Bone marrow (tissue), 2 donors: ENCODE results near the gene EFR3B.
"Not testable (repeated sequence)": the region's sequence is repeated elsewhere in the genome, so short reads cannot be mapped to it uniquely, and the experiment has no call there.

ENCODE experiments used
- DNase-seq, 2 donors: peaks; one replicate each; lab custom pipeline; 2025; lab: John Stamatoyannopoulos, UW

EFR3B gene

GRCh38 chr2:25105336-25106085 lies 63.6 kb downstream of the EFR3B start:
- DNase-seq: no peak

- DNase-seq: no peak
These were observed 67.9 kb downstream of the EFR3B start for GRCh38 chr2:25109822-25110221.

- no peak for DNase-seq
These were observed 70.2 kb downstream of the EFR3B start for GRCh38 chr2:25112113-25112512.

- DNase-seq: no peak
These were observed 73.5 kb downstream of the EFR3B start for GRCh38 chr2:25115249-25115883.

- no peak for DNase-seq
These were observed 74.0 kb downstream of the EFR3B start for GRCh38 chr2:25115902-25116301.

DNA sequence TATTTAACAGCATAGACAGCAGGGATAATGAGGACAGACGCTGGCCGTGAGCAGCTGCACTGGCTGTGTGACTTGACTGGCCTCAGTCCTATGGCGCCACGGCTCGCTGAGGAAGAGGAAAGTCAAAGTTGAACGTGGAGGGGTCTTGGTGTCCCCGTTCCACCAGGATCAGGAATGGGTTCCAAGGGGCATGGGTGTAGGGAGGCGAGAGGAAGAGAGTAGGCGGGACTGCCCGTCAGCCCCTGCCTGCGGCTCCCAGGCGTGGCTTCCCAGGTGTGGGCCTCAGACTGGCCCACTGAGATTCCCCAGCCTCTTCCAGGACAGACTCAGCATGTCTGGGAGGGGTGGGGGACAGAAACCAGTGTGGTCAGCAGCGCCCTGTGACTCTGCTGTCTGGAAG lies 75.1 kb downstream of the EFR3B start:
- no peak for DNase-seq

DNA sequence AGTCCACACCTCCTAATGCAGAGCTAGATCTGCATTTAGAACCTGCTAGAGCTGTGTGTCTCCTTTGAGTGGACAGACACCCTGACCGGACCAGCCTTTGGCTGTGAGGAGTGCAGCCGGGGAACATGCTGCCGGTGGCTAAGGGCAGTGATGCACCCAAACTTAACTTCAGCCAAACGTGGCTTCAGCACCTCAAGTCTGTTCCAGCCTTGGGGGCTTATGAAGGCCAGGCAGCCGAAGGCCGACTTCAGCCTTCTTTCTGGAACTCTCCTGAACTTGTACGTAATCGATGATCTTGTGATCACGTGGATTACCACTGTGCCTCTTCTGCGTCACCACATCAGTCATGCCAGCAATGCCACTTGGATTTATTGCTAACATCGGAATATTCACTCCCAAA lies 77.4 kb downstream of the EFR3B start:
- DNase-seq: no peak

GRCh38 chr2:25122367-25122766 lies 80.5 kb downstream of the EFR3B start:
- DNase-seq: no peak

GRCh38 chr2:25123682-25124081 lies 81.8 kb downstream of the EFR3B start:
- no peak for DNase-seq

GRCh38 chr2:25125189-25125588 lies 83.3 kb downstream of the EFR3B start:
- DNase-seq: no peak

- no peak for DNase-seq
These were observed 84.1 kb downstream of the EFR3B start for GRCh38 chr2:25125976-25126375.

DNA sequence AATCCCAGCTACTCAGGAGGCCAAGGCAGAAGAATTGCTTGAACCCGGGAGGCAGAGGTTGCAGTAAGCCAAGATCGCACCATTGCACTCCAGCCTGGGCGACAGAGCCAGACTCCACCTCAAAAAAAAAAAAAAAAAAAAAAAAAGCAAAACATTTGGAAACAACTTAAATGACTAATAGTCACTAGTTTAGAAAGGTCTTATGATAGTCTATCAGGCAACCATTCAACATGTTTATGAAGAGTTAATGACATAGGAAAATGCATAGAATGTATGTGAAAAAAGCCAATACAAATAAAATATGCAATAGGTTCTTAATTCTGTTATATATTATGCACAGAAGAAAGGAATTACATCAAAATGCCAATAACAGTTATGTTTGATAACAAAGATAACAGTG lies 85.2 kb downstream of the EFR3B start:
- DNase-seq: not testable (repeated sequence)

DNA sequence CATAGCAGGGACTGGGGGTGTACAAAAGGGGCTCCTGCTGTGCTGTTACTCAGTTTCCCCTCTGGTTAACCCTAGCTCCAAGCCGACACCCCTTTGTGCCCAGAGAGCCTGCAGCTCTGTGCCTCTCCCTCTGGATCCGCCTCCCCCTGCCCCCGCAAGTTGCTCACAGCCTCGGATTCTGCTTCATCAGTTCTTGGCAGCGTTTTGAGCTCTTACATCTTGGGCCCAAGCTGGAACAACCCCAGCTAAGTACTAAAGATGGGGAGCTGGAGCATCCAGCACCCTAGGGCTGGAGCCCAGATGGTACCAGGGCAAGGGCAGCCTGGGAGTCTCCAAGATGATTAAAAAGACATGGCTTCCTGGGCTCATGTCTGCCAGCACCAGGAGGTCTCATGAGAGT lies 85.8 kb downstream of the EFR3B start:
- no peak for DNase-seq

- no peak for DNase-seq
These were observed 88.1 kb downstream of the EFR3B start for GRCh38 chr2:25129901-25130520.

GRCh38 chr2:25131253-25131566 lies 89.3 kb downstream of the EFR3B start:
- DNase-seq: no peak

- no peak for DNase-seq
These were observed 89.9 kb downstream of the EFR3B start for GRCh38 chr2:25131567-25132298.

DNA sequence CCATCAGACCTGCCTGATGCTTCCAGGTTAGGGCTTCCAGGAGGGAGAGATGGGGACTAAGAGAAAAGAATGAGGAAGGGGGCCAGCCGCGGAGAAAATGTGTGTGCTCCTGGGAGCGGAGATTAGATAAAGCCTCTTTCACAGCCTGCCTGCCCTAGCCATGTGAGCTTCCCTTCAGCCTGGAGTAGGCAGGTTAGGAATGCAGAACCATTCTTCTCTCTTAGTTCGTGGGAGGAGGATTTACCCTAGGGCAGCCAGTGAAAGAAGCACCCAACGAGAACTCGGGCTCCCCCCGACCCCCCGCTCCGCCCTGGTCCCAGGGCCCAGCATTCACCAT lies 90.4 kb downstream of the EFR3B start:
- no peak for DNase-seq

GRCh38 chr2:25132693-25133092 lies 90.8 kb downstream of the EFR3B start:
- no peak for DNase-seq

GRCh38 chr2:25140535-25140934 lies 98.7 kb downstream of the EFR3B start:
- not testable (repeated sequence) for DNase-seq

GRCh38 chr2:25141120-25141519 lies 99.2 kb downstream of the EFR3B start:
- no peak for DNase-seq

- DNase-seq: no peak
These were observed 103.9 kb downstream of the EFR3B start for GRCh38 chr2:25145803-25146202.

DNA sequence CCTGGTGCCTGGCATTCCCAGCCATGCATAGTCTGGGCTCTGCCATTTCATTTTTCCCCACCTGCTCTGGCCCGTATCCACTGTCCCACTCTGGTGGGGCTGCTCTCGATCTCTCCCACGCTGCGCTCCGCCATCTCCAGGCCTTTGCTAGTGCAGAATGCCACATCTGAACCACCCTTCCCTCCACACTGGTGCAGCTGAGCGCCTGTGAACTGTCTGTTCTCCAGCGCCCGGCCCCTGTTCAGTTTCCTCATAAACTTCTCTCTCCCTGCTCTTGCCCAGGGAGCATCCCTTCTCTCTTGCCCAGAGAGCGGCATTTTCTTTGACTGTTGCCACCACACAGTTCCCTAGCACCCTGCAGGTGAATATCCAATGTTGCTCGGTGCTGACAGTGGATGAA lies 105.0 kb downstream of the EFR3B start:
- no peak for DNase-seq

GRCh38 chr2:25149646-25150045 lies 107.8 kb downstream of the EFR3B start:
- no peak for DNase-seq
